ENCODE results near the gene SUCLG1.
"Not testable (repeated sequence)": the region's sequence is repeated elsewhere in the genome, so short reads cannot be mapped to it uniquely, and the experiment has no call there.

The SUCLG1 gene

DNA sequence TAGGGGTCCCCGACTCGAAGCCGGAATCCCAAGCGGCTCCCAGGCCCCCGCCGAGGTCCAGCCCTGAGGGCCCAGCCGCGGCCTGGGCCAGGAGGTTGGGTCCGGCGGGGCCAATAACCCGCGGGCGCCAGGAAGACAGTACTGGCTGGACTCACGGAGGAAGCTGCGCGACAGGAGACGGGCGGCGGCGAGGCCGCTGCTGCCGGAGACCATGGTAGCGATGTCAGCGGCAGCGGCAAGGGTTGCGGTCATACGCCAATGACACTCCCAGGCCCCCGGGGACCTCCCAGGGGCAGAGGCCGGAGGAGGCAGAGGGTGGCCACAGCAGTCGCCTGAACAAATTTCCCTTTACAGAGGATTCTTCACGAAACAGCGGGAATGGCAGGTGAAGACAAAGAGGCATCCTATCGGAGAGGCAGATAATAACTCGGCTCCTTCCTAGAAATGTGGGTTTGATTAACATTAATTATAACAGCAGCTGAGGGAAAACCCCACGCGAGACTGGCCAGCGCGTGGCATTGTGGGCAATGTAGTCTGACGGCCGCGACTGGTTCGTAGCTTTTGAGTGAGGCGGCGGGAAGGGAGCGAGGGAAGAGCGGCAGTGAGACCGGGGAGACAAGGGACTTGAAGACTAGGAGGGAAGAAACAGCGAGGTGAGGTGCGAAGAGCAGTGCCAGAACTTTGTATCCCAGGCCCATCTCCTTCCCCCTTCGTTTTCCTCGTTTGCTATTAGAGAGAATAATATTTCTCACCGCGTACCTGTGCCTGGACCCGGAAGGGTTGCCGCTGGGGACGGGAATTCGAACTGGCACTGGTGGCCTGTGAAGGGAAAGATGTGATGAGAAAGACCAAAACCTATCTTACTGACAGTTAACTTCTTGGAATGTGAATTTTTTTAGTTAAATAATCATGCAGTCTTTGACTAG lies at the start of gene SUCLG1:
Gene SUCLG1, minus strand, starts transcription at position 263 of the 926 bp plus-strand sequence. Its CDS starts 11 bp downstream, at position 252.
- DNase-seq = peak; percentile 65 to 94

DNA sequence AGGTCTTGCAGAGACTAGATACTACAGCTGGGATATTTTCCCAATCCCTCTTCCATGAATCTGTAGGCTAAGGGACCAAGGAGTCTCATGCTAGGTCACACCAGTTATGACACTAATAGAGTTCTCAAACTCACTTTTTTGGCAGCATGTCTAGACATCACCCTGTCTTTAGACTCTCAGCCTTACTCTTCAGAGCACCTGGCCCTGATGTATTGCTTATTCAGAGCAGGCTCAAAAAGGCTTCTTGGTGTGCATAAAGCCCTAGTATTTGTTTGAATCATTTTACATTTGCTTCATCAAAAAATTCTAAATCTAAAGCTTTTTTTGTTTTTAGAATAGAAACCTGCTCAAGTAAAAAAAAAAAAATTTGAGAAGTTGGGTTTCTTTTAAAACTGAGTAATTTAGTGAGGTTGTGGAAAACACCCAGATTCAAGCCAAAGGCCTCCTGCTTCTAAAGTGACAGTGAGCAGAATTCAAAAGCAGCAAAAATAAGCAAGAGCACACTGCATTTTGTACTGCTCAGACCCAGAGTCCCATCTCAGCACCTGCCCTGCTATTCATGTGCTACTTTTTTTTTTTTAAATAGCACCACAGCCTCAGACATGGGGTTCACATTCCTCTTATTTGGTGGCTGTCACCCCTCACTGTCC lies 39.2 kb upstream of the SUCLG1 start:
- DNase-seq = no peak

DNA sequence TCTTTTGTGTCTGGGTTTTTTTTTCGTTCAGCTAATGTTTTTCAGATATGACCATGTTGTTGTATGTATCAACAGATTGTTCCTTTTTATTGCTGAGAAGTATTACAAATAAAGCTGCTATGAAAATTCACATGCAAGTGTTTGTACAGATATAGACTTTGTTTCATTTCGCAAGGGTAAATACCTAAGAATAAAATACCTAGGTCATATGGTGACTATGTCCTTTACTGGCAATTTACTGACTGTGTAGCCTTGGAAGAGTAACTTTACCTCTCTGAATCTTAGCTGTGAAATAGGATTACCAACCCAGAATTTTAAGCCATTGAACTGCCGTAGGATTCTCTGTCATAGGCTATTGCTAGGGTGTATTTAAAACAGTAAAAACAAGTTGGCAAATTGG lies 38.2 kb upstream of the SUCLG1 start:
- DNase-seq = no peak

DNA sequence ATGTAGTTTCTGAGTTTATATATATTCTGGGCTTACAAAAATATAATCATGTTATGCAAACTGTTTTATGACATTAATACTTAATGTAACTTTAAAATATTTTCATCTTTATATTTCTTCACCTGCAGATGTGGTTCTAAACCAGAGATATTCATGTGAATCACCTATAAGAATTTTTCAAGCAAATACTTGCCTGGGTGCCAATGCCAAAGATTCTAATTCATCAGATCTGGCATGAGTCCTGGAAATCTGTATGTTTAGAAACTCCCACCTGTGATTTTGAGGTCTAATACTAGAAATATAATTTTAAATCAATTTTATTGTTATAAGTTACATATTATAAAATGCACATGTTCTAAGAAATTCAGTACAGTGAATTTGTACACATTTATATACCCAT lies 37.3 kb upstream of the SUCLG1 start:
- DNase-seq = no peak

DNA sequence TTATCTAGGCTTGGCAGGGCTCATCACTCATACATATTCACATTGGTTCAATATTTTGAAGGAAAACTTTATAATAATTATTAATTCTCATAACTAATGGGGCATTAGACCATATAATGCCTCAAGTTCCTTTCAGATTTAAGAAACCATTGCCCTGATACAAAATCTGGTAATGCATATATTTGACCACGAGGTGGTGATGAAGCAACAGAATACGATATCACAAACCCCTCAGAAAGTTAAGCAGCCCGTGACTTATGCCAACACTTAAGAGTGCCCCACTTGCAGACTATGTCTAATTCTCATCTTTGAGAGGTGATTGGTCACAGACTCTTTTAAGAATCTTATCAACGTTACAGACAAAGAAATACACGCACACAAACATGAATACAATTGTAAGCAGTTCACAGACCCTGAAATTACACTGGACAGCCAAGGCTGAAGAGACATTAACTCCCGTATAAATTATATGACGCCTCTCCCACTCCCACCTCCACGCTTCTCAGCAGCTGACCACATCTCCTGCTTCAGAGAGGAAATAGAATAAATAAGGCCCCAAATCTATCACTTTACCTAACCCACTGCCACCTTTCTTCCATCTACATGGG lies 36.6 kb upstream of the SUCLG1 start:
- DNase-seq = peak in 1 of 2 donors; percentile 36

DNA sequence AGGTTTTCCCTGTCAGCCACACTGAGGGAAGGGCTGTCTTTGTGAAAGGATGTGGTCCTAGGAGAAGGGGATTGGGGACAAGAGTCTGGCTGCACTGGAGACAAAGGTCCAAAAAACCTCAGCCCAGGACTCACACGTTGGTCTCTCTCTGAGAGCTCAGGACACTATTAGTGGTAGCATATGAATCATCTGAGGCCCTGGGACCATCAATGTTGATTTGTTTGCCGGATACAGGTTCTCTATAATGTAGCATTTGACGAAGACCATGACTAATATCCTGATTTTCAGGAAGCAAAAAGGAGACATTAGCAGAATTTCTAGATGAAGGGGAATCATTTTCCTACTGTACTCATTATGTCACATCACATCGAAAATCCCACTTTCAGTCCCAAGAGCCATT lies 35.0 kb upstream of the SUCLG1 start:
- no peak for DNase-seq

DNA sequence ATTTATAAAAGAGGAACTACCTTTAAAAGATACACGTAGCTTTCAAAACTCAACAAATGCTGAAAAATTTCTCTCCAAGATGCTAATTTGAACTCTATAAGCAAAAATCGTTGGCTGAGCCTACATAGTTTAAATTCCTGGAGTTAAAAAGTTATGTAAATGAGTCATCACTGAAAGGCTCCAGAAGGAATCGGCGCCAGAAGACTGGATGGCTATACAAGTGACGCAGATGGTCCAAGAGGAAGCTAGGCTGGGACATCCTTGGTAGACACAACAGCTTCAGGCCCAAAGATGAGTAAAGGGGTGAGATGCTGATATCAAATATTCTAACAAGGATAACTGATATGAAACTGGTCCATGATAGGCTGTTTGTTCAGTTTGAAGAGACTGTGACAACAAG lies 34.4 kb upstream of the SUCLG1 start:
- no peak for DNase-seq

DNA sequence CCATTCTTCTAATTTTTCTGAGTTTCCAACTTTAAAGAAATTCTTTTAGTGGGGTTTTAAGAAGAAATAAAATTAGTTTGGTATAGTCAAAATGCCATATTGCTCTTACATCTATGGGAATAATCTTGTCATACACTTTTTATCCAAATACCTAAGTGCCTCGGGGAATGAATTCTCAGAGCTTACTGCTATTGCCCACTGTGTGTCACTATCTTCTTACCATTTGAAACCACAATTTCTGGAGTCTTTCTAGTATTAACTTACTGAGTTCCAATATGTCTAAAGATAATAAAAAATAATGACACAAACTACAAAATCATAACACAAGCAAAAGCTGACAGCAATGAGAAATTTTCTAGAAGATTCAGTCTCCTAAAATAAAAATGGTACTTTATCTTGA lies 33.5 kb upstream of the SUCLG1 start:
- DNase-seq = no peak

DNA sequence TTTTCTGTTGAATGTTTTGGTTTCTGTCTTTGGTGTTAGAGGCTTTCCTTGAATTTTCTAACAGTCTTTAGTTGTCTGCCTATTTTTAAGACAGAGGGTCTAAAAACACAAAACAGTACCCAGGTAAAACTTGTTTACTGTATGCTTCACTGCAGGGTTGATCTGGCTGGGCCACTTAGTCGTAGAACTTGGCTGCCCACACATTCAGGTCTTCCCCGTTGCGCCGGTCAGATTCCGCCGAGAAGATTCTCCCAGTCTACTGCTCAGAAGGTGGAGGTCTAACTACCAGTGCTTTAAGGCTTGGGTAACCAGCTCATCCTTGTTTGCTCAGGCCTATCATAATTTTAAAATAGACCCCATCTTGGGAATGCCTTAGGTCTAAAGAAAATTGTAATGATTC lies 32.7 kb upstream of the SUCLG1 start:
- DNase-seq = no peak

DNA sequence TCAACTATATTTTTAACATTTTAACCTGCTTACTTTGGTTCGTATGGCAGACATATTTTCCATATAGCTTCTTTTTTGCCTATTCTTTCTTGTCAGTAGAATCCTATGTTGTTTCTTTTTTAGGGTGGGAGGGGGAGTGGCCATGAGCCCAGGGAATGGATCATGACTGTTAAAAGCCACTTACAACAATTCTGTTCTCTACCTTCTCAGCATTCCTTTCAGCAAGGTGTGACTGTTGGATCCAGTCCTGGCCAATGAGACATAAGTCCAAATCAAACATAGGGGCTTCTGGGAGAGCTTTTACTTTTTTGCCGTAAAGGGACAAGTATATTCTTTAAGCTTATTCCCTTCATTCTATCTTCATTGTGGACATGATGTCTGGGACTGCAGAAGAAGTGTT lies 32.2 kb upstream of the SUCLG1 start:
- no peak for DNase-seq

DNA sequence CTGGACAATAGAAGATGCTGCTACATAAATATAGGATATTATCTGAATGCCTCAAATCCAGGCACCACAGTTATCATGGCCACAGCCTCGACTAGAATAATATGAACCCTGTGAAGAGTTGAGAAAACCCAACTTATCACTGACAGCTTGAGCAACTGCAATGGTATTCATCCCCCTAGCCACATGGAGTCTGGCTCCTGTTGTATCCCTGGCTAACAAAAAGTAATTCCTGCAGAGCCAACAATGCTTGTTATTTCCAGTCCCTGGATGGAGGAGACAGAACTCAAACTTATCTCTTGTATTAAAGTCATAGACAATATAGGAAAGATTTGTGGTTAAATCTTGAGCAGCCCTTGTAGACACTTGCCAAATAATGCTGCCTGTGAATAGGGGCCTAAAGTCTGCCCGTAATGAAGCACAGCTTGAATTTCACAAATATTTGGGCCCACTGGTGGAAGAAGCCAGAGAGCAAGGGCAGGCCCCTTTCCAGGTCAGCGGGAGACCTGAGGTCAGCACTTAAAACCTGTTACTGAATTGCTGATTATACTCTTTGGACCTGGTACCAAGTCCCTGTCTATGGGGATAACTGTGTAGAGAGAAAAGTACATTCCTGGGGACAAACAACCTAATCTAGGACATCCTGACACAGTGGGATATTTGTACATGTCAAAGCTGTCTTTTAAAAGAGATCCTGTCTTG lies 28.4 kb upstream of the SUCLG1 start:
- DNase-seq = no peak

DNA sequence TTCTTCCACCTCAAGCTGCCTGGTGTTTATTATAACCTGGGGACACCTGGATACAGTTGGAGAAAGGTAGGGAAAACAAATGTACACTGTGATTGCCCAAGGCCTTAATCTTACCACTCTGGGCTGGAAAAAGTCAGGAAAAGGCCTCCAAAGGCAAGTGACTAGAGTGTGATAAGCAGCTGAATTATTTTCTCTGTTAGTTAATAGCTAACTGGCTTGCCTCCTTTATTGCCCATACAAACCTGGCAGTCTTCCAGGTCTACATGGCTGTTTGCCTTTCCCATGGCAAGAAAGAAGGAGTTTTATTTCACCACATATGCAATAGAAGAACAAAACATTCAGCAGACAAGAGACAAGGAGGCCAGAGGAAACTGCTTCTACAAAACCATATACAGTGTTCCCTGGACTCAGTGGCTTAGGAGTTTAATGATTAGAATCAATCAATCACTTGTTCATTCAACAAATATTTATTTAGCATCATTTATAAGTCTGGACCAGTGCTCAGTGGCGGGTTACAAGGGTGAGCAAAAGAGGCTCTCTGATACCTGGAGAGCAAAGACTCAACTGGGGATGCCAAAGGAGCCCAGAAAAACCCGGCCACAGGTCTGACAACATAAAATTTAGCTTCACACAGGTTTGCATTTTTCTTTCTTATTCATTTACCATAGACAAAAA lies 27.5 kb upstream of the SUCLG1 start:
- no peak for DNase-seq

DNA sequence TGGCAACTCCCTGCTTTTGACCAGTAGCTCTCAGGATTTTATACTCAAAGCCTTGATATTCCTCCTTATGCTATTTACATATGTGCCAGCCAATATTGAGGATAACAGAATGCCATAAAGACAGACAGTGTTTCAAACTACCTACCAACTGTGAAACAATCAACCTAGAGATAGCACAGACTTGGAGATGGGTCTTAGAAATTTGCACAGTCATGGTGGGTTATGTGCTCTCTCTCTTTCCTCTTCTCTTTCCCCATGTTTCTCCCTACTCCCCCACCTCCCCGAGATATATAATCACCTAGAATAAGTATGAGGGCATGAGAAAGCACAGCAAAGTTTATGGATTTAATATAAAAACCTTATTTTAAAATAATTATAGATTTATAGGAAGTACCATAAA lies 24.2 kb upstream of the SUCLG1 start:
- no peak for DNase-seq

DNA sequence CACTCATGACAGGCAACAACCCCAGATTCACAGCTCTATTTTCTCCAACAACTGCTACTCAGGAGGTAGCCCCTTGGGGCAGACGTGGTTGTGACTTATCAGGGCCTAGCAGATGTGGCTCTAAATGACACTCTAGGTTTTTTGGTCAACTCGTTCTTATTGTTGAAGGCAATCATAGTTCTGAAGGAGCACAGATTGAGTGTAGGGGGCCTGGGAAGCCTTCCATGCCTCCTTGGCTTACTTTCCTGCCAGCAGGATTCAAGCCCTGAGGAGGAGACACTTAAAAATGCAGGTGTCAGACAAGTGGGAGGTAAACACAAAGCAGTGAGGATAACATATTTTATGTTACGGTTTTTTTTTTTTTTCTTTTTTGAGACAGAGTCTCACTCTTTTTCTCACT lies 23.5 kb upstream of the SUCLG1 start:
- no peak for DNase-seq

DNA sequence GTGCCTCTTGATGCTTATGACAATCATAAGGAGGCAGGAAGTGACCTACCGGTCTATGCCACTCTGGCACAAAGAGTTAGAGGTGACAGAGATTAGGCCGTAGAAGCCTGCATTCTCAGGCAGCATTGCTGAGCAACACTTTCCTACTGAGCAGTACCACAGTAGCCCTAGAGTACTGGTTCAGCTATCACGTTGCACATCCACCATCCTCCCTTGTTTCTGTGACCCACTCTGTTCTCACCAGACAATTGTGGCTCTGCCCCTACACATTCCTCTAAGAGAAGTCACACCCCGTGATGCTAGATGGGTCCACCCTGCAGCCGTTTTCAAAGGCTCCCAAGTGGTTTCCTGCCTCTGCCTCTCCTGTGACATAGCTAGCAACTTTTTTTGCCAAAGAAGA lies 22.6 kb upstream of the SUCLG1 start:
- DNase-seq = no peak

DNA sequence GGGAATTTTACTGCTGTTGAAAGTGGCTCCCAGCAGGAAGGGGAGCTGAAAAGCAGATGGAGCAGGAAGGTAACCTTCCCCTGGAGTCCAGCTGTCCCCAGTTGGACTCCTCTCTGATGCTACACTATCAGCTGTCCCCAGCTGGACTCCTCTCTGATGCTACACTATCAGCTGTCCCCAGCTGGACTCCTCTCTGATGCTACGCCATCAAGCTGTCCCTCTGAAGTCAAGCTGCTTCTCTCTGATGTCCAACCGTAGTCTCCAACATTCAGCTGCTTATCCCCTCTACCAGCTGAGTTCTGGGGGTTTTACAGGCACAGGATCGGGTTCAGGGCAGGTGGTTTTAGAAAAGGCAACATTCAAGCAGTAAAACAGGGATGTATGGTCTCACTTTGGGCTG lies 19.8 kb upstream of the SUCLG1 start:
- DNase-seq = no peak

DNA sequence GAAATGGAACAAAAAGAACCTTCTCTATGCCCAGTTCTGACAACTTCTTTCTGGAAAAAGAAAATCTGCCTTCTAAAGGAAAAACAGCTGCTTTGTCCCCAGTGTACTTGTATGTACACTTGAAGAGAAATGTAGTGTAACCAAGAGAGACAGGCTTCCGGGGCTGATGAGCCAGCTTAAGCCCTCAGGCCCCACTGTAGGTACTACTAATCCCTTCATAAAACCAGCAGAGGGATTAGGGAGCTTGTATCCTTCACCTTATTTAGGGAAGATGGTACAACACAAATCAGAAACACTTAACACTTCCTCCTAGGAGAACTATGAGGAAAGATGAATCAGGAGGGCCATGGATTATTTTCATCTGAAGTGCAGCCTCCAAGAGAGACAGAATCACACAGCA lies 18.8 kb upstream of the SUCLG1 start:
- DNase-seq = no peak

DNA sequence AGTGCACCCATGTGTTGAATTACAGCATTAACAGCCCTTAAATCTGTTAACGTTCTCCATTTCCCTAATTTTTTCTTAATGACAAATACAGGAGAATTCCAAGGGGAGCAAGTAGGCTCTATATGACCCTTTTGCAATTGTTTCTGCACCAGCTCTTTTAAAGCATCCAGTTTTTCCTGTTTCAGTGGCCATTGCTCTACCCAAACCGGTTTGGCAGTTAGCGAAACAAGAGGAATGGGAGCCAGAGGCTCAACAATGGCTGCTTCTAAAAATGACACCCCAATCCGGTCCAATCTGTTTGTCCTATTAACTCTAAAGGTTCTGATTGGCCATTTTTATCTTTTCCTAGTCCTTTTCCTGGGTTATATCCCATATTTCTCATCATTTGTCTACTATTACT lies 15.1 kb upstream of the SUCLG1 start:
- no peak for DNase-seq

DNA sequence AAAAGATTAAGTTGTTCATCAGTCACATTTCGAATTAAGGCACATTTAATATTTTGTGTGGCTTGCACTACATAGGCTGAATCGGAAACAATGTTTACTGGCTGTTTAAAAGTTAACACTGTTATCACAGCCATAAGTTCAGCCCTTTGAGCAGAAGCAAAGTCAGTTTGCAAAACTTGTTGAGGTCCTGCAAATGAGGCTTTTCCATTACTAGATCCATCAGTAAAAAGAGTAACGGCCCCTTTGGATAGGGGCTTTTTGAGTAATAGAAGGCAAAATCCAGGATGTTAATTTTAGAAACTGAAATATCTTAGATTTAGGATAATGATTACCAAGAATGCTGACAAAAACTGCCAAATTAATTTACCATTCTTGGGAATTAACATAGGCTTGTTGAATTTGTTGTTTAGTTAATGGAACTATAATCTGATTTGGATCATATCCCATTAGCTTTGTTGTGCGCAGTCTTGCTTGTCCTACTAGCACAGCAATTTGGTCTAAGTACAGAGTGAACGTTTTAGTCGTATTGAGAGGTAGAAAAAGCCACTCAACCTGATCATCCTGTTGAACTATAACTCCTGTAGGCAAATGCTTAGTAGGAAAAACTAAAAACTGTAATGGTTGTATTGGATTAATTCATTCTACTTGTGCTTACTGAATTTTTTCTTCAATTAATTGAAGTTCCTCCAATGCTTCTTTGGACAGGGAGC lies 13.9 kb upstream of the SUCLG1 start:
- DNase-seq = no peak

DNA sequence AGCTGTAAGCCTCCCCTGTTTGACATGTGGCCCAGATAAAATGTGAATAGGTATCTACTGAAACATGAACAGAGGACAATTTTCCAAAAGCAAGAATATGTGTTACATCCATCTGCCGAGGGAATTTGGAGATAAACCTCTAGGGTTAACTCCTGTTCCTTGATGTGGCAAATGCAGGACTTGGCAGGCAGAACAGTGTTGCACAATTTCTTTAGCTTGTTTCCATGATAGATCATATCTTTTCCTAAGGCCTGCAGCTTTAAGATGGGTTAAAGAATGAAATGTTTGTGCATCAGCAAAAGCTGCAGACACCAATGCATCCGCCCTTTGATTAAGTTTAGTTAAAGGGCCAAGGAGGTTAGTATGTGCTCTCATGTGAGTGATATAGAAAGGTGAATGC lies 13.3 kb upstream of the SUCLG1 start:
- not testable (repeated sequence) for DNase-seq

DNA sequence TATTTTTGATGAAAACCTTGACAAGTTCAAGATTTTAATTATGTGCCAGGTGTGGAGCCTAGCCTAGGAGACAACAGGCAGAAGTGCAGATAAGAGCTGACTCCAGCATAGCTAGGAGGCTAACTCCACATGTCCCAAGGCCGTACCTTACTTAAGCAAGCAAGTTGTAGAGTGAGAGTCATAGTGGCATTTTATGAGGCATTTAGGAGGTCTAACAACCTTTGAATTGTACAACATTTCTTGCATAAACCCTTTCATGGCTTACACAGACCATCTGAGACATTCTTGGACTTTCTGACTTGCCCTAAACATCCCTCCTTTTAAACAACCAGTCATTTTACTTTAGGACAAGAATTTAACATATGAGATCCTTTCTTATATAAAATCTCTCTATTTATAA lies 8.3 kb upstream of the SUCLG1 start:
- DNase-seq = no peak

DNA sequence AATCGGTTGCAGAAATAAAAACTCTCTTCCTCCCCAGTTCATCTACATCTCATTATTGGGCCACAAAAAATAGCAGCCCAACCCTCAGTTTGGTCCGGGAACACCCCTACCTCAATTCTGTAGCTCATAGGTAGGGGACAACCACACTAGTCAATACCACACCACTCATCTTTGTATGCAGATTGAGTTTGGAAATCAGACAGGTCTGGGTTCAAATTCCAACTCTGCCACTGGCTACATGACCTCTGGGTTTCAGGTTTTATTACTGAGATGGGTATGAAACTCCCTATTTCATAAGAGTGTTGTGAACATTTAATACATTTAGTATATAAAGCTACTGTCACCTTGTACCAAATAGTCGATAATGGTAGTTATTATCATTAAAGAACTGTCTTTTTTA lies 2.2 kb upstream of the SUCLG1 start:
- DNase-seq = no peak
